ENCODE results near the gene SYTL3.

GRCh38 chr6:158645064-158646022 lies 4.5 kb upstream of the SYTL3 start:
- TF ChIP-seq CTCF (IDR thresholded peaks at IDR 0.05) (no peak), POLR2AphosphoS5 (IDR thresholded peaks at IDR 0.05) (no peak), POLR2A (IDR thresholded peaks at IDR 0.05) (no peak)

All from stomach (tissue), 4 donors.